Central memory CD8-positive, alpha-beta T cell (primary cell): ENCODE measurements around the gene SMIM45.
A peak's percentile ranks its signal among the peaks of the same experiment; 100 is the strongest.

Source experiments
- ATAC-seq: fragments of 150-1000 bp; cut with Tn5 transposase; replicated peaks from 2 replicates; pipeline ENCODE4 v1.10.0; 2022; ENCODE audit warnings: mild to moderate bottlenecking, moderate FRiP score, moderate number of reproducible peaks; ENCODE audit not compliant: poor library complexity, severe bottlenecking; ENCODE audit errors: extremely low read depth
- DNase-seq, 2 donors: peaks; one replicate each; pipeline ENCODE4 v3.0.0; 2021; ENCODE audit warnings: low spot score in 2 of 2
- H3K27ac Mint-ChIP-seq: one replicate; pipeline ENCODE4 v1.8.0; 2022; ENCODE audit warnings: low read depth, mild to moderate bottlenecking, moderate library complexity, mixed read lengths
- H3K27me3 Mint-ChIP-seq: one replicate; pipeline ENCODE4 v1.8.0; 2022; ENCODE audit warnings: mixed read lengths
- H3K36me3 Mint-ChIP-seq: one replicate; pipeline ENCODE4 v1.8.0; 2022; ENCODE audit warnings: mild to moderate bottlenecking, moderate library complexity, mixed read lengths; ENCODE audit not compliant: insufficient read depth
- H3K4me1 Mint-ChIP-seq: one replicate; pipeline ENCODE4 v1.8.0; 2022; ENCODE audit warnings: mixed read lengths
- H3K4me3 Mint-ChIP-seq: one replicate; pipeline ENCODE4 v1.8.0; 2022; ENCODE audit warnings: mild to moderate bottlenecking, moderate library complexity, mixed read lengths
- H3K9me3 Mint-ChIP-seq: one replicate; pipeline ENCODE4 v1.8.0; 2022; ENCODE audit warnings: mixed read lengths

Gene SMIM45

GRCh38 chr22:41992496-41992895 is 40.5 kb downstream of the SMIM45 start:
- peaks cover 18% of the 10 kb centered on the region for H3K27me3 Mint-ChIP-seq
- DNase-seq: no peak
- H3K36me3 Mint-ChIP-seq: peaks cover 2% of the 10 kb centered on the region
- no peaks in the 10 kb centered on the region for H3K4me1 Mint-ChIP-seq
- no peak for ATAC-seq
- no peak overlapping the region for H3K4me3 Mint-ChIP-seq
- no peaks in the 10 kb centered on the region for H3K9me3 Mint-ChIP-seq
- no peak overlapping the region for H3K27ac Mint-ChIP-seq

- ATAC-seq (no peak), DNase-seq (no peak)
- Mint-ChIP-seq H3K4me1 (peaks cover 18% of the 10 kb centered on the region), H3K27me3 (peaks cover 8% of the 10 kb centered on the region), H3K4me3 (no peak overlapping the region), H3K36me3 (peaks cover 6% of the 10 kb centered on the region), H3K27ac (no peak overlapping the region), H3K9me3 (peaks cover 5% of the 10 kb centered on the region)
These were observed 43.3 kb downstream of the SMIM45 start for GRCh38 chr22:41995211-41995610.

DNA sequence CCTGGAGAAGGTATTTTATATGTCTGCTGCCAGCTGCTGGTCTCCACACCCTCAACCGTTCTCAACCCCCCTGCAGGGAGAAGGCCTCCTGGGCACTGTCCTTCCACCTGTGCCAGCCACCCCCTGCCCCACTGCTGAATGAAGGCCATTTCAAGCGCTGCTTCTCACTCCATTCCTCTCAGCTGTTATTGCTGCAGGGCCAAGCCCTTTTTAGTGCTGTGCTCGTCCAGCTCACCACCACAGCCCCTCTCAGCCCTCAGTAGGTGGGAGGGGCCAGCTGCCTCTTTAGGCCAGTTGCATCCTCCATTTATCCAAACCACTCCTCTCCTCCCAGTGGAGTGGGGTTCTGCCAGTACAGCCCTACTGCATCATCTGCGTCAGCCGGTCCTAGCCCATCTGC is 44.9 kb downstream of the SMIM45 start:
- no peaks in the 10 kb centered on the region for H3K27me3 Mint-ChIP-seq
- H3K36me3 Mint-ChIP-seq: peaks cover 6% of the 10 kb centered on the region
- peaks cover 5% of the 10 kb centered on the region for H3K9me3 Mint-ChIP-seq
- H3K4me3 Mint-ChIP-seq: no peak overlapping the region
- DNase-seq: no peak
- H3K4me1 Mint-ChIP-seq: peaks cover 18% of the 10 kb centered on the region
- ATAC-seq: no peak
- no peak overlapping the region for H3K27ac Mint-ChIP-seq

DNA sequence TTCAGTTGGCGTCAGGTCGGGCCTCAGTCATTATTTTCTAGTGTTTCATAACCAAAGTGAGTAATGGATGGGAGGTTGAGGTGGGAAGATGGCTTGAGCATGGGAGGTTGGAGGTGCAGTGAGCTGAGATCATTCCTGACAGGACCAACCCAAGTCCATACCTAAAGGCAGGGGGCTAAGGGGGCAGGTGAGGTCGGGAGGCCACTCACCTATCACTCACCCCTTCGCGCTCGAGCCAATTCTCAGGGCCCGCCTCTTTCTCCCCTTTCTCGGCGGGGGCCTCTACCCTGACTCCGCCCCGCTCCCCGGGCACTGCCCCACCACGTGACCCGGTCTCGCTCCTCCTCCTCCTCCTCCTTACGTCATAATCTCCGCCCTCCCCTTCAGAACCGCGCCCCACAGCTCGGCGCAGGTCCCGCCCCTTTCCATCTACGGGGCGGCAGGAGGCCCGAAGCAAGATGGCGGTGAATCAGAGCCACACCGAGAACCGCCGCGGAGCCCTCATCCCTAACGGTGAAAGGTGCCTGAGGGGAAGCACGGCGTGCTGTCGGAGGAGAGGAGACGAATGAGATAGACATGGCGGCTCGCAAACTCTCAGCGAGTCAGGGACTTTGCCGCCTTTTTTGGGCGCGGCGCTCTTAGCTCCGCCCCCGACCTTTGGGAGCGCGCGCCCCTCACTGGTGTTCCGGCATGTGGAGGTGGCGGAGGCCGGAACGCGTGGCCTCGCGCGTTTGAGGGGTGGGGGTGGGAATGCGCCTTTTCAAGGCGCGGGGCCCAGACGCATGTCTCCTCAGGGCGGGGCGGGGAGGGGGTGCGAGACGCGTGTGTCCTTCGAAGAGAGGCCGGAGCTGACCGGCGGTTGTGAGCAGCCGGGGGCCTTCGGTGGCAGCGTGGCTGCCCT is 46.7 kb downstream of the SMIM45 start, which contains the start of gene WBP2NL:
WBP2NL (plus strand) TSS at position 428 of the 901 bp plus-strand sequence; CDS start at position 459, 31 bp downstream.
- peak within 1 kb of the TSS; percentile 87 for H3K4me3 Mint-ChIP-seq
- peaks cover 18% of the 10 kb centered on the region for H3K4me1 Mint-ChIP-seq
- H3K9me3 Mint-ChIP-seq: peaks cover 5% of the 10 kb centered on the region
- no peaks in the 10 kb centered on the region for H3K27me3 Mint-ChIP-seq
- peaks cover 6% of the 10 kb centered on the region for H3K36me3 Mint-ChIP-seq
- peak within 1 kb of the TSS; percentile 93 for H3K27ac Mint-ChIP-seq
- peak; percentile 82 to 93 for DNase-seq
- peak; percentile 91 for ATAC-seq

GRCh38 chr22:42000466-42000865 is 48.5 kb downstream of the SMIM45 start:
- DNase-seq (no peak), ATAC-seq (no peak)
- H3K4me1 Mint-ChIP-seq: peaks cover 18% of the 10 kb centered on the region
- H3K4me3 Mint-ChIP-seq: peak overlapping the region; percentile 61
- H3K27me3 Mint-ChIP-seq: no peaks in the 10 kb centered on the region
- H3K27ac Mint-ChIP-seq: no peak overlapping the region
- peaks cover 7% of the 10 kb centered on the region for H3K36me3 Mint-ChIP-seq
- peaks cover 5% of the 10 kb centered on the region for H3K9me3 Mint-ChIP-seq

- no peaks in the 10 kb centered on the region for H3K27me3 Mint-ChIP-seq
- no peak overlapping the region for H3K4me3 Mint-ChIP-seq
- H3K27ac Mint-ChIP-seq: no peak overlapping the region
- peaks cover 5% of the 10 kb centered on the region for H3K9me3 Mint-ChIP-seq
- H3K36me3 Mint-ChIP-seq: peaks cover 7% of the 10 kb centered on the region
- peaks cover 18% of the 10 kb centered on the region for H3K4me1 Mint-ChIP-seq
- DNase-seq (no peak), ATAC-seq (no peak)
These were observed 49.2 kb downstream of the SMIM45 start for GRCh38 chr22:42001121-42001520.

- no peak for DNase-seq
- Mint-ChIP-seq H3K27me3 (no peaks in the 10 kb centered on the region), H3K36me3 (peaks cover 7% of the 10 kb centered on the region), H3K4me3 (no peak overlapping the region), H3K9me3 (peaks cover 5% of the 10 kb centered on the region), H3K4me1 (peaks cover 18% of the 10 kb centered on the region), H3K27ac (no peak overlapping the region)
- no peak for ATAC-seq
These were observed 49.8 kb downstream of the SMIM45 start for GRCh38 chr22:42001706-42002105.

DNA sequence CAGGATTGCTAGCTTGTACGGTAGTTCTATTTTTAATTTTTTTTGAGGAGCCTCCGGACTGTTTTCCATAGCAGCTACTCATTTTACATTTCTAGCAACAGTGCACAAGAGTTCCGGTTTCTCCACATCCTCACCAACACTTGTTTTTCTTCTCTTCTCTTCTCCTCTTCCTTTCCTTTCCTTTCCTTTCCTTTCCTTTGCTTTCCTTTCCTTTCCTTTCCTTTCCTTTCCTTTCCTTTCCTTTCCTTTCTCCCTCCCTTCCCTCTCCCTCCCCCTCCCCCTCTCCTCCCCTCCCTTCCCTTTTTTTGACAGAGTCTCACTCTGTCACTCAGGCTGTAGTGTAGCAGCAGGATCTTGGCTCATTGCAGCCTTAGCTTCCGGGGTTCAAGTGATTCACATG is 56.0 kb downstream of the SMIM45 start:
- Mint-ChIP-seq H3K27ac (no peak overlapping the region), H3K9me3 (no peaks in the 10 kb centered on the region), H3K27me3 (peaks cover 18% of the 10 kb centered on the region), H3K36me3 (peaks cover 5% of the 10 kb centered on the region), H3K4me1 (no peaks in the 10 kb centered on the region), H3K4me3 (no peak overlapping the region)
- DNase-seq (no peak), ATAC-seq (no peak)
